Endothelial cell of hepatic sinusoid (primary cell): ENCODE measurements around the gene SFSWAP.

ENCODE experiments used
- in situ Hi-C: cut with HindIII; loops from 2 replicates; pipeline ENCODE4 v1.10.0; 2017; ENCODE audit warnings: low sequenced_read_pairs

Gene SFSWAP

GRCh38 chr12:131785763-131786330 is 75.0 kb downstream of the SFSWAP start:
- in situ Hi-C loops = no loop called here

- in situ Hi-C loops = no loop called here
Measured at GRCh38 chr12:131786331-131786730, 75.4 kb downstream of the SFSWAP start.

- in situ Hi-C loops = no loop called here
Measured at GRCh38 chr12:131787143-131787660, 76.3 kb downstream of the SFSWAP start.

- in situ Hi-C loops = no loop called here
Measured at GRCh38 chr12:131788070-131788469, 77.2 kb downstream of the SFSWAP start.

- in situ Hi-C loops = no loop called here
Measured at GRCh38 chr12:131789638-131790037, 78.7 kb downstream of the SFSWAP start.

GRCh38 chr12:131793243-131794022 is 82.5 kb downstream of the SFSWAP start:
- in situ Hi-C loops = no loop called here

- in situ Hi-C loops = no loop called here
Measured at GRCh38 chr12:131794061-131794460, 83.2 kb downstream of the SFSWAP start.

GRCh38 chr12:131794573-131794972 is 83.7 kb downstream of the SFSWAP start:
- in situ Hi-C loops = no loop called here

- in situ Hi-C loops = no loop called here
Measured at GRCh38 chr12:131795064-131795463, 84.2 kb downstream of the SFSWAP start.

- in situ Hi-C loops = no loop called here
Measured at GRCh38 chr12:131795690-131796410, 85.0 kb downstream of the SFSWAP start.

- in situ Hi-C loops = no loop called here
Measured at GRCh38 chr12:131796411-131796736, 85.5 kb downstream of the SFSWAP start.

GRCh38 chr12:131796754-131797587 is 86.1 kb downstream of the SFSWAP start:
- in situ Hi-C loops = no loop called here

GRCh38 chr12:131797588-131797934 is 86.7 kb downstream of the SFSWAP start:
- in situ Hi-C loops = no loop called here

- in situ Hi-C loops = no loop called here
Measured at GRCh38 chr12:131799195-131799594, 88.3 kb downstream of the SFSWAP start.

GRCh38 chr12:131799828-131800593 is 89.1 kb downstream of the SFSWAP start:
- in situ Hi-C loops = no loop called here

- in situ Hi-C loops = no loop called here
Measured at GRCh38 chr12:131800594-131801135, 89.8 kb downstream of the SFSWAP start.

GRCh38 chr12:131801254-131801866 is 90.5 kb downstream of the SFSWAP start:
- in situ Hi-C loops = no loop called here

- in situ Hi-C loops = no loop called here
Measured at GRCh38 chr12:131803961-131804521, 93.2 kb downstream of the SFSWAP start.

- in situ Hi-C loops = no loop called here
Measured at GRCh38 chr12:131805421-131805820, 94.5 kb downstream of the SFSWAP start.
